GM18499 (cell line): ENCODE measurements around the gene USP21.

Source experiments
- ATAC-seq: cut with Tn5 transposase; IDR thresholded peaks from one replicate; pipeline ENCODE4 v1.9.1; 2021; ENCODE audit warnings: moderate number of reproducible peaks; ENCODE audit not compliant: insufficient read depth, unreplicated experiment

Gene USP21

GRCh38 chr1:161190962-161191521 is 31.7 kb downstream of the USP21 start:
- ATAC-seq: no peak

DNA sequence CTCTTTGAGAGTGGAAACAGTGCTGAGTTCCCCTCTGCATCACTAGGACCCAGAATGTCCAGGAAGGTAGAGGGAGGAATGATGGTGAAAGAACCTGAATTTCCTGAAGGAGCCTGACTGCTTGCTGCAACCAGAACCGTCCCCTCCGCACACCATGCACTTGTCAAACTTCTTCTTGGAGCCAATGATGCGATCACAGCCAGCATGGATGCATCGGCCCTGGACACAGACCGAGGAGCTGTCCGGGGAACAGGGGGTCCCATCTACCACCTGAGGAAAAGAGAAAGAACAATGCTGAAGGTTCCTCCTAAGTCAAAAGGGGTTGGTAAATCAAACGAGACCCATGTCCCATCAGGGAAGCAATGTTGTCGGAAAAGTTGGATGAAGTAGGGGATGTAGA is 32.7 kb downstream of the USP21 start:
- no peak for ATAC-seq

DNA sequence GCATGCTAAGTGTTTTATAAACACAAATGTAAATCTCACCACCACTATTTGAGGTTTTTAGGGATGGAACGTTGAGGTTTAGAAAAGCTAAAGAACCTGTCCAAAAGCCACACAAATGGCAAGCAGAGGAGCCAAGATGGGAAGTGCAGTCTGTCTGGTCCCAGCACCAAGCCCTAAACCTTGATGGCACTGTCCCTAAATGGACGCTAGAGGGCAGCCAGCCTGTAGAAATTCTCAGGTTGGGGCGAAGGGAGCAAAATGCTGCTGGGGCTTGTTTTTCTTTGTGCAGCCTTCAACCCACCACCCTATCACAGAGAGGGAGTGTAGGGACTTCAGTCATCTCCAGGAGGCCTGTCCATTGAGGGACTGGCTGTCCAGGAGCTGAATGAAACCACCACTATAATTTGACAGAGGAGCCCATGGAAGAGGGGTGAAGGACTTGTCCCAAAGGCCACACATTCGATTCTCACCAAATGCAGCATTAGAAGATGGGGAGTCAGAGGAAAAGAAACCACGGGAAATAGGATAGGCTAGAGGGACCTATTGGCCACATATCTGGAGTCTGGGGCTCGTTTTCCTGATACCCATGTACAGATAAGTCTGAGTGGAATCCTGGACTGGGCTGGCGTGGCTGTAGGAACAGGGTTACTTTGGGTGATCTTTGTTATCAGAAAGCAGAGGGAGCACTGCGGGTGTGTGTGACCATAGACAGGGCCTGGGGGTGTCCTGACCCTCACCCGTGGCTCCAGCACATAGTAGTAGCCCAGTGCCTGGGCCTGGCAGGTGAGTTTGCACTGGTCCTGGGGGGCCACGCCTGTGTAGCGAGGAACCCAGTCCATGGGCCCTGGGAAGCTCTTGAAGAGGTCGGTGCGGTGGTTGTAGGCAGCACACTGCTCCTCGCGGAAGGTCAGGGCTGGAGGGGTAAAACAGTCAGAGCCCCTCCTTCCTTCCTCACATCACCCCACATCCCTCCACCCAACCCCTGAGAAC is 33.5 kb downstream of the USP21 start:
- ATAC-seq: no peak

DNA sequence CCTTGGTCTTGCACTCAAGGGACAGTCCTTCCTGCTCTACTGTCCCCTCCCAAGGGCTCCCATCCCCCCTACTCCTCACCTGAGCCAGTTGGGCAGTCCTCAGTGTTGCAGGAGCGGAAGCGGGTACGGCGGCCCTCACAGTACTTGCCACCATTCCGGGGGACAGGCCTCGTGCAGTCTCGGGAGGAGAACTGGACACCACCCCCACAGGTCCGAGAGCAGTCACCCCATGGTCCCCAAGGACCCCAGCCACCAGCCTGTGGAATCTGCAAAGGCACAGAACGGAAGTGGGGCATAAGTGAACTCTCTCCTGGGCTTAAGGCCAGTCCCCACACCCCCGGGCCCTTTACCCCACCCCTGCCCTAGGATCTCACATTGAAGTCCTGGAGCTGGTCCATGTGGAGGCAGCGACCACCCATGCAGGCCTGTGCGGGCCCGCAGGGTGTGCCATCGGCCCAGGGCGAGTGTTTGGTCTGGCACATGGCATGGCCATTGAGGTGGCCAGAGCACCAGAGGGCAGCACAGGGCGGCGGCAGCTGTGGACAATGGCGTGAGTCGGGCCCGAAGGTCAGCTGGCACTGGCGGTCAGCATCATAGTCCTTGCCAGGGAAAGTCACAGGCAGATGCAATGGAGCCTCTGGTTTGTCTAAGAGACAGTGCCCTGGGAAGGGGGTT is 34.4 kb downstream of the USP21 start:
- no peak for ATAC-seq

DNA sequence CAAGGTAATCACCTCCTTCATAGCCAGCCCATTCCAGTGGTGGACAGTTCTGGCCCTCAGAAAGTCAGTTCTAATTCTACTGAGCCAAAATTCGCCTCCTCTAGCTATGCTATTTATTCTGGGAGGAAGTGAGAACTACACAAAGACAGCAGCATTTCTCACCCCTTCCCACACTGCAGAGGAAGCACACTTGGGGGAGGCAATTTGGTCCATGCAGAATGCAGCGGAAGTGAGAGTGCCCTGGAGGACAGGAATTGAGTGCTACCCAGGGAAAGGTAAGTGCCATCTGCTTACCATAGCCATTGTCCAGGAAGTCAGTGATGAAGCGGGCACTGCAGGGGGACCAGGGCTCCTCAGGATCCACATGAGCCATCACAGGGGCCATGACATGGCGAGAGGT is 35.9 kb downstream of the USP21 start:
- ATAC-seq: no peak

DNA sequence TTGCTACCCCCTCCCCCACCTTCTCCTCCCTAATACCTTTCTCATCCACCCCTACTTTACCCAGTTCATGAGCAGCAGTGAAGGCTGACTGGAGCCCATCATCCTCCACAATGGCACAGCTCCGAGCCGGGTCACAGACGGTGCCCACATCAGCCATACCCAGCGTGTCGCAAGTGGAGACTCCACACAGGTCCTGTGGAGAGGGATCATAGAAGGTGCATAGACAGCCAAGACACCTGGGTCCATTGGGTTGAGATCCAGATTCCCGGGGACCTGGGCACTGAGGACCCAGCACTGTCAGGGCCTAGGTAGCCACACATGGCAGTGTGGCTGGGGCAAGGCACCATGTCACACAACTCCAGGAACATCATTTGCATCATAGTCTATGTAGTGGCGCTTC is 36.8 kb downstream of the USP21 start:
- ATAC-seq: no peak

- no peak for ATAC-seq
Observed at GRCh38 chr1:161196521-161197451, 37.5 kb downstream of the USP21 start.

DNA sequence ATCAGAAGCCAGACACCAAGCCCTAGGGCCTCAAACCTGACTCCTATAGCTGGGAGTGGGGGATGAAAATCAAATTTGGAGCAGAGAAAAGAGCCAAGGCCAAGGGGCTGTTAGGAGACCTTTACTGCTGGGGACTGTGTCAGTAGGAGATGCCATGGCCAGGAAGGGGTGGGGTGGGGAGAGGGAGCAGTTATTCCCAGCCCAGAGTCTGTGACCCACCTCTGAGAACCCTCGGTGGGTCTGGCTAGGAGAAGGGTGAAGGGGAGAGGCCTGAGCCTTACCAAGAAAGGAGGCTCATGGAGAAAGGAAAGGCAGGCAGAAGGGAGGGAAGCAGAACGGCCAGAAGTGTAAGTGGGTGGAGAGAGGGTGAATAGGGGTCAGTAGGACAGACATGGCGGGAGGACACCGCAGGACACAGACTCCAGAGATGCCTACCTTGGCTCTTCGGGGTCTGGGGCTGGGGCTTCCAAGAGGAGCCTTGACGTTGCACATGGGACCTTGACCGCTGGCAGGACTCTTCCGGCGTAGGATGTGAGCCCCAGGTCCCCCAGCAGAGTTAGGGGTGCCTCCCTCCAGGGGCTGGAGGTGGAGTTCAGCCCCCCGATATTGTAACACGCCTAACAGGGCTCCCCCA is 38.4 kb downstream of the USP21 start:
- no peak for ATAC-seq

DNA sequence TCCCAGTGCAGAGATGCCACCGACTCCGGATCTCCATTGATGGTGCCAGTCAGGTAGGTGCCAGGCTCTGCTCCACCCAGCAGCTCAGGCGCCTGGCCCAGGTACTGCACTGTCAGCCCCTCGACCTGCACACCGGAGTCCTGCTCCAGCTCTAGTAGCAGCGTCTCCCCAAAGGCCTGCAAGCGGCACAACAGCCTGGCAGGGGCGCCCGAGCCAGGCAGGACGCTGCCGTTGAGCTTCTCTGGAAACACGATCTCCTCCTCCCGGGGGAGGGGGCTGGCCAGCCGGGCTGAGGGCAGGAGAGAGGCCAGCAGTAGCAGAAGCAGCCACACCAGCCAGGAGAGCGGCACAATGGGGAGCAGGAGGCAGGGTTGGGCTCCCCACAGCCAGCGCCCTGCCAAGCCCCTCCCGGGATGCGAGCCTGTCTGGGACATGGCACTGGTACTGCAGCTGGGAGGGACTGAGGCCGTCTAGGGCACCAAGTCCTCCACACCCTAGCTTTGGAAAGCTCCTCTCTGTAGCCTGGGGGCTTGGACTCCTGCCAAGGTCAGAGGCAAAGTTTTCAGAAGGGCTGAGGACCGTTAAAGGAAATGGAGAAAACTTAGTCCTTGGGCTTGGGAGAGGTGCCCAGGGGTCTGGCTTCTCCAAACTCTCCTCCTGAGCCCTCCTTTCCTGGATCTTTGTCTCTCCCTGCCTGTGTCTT is 39.0 kb downstream of the USP21 start:
- no peak for ATAC-seq

- no peak for ATAC-seq
Observed at GRCh38 chr1:161198897-161199431, 39.7 kb downstream of the USP21 start, which contains the start of gene ADAMTS4. ADAMTS4 (minus strand) TSS chr1:161199054; CDS start chr1:161198627, 427 bp downstream.

- no peak for ATAC-seq
Observed at GRCh38 chr1:161199506-161200139, 40.3 kb downstream of the USP21 start.

DNA sequence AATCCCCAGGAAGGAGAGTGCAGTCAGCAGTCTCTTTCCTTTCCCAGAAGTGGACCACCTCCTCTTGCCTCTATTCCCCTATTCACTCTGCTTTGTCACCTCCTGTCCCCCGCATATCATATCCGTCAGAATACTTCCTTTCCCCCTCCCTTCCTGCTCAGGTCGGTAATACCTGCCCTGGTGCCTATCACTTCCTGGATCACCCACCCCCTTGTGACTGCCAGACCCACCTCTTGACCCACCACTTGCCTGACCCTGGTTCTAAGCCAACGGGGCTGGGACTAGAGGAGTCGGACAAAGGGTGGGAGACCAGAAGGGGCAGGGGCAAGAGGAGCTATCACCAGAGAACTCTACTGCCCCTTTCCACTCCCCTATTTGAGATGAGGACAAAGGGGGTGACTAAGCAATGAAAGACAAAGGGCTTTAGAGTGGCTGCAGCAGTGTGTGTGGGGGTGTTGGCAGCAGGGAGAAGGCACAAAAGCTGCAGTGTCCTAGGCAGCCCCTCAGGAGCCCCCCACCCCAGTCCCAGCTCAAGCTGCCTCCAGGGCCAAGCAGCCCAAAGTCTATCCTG is 41.2 kb downstream of the USP21 start:
- ATAC-seq: no peak

DNA sequence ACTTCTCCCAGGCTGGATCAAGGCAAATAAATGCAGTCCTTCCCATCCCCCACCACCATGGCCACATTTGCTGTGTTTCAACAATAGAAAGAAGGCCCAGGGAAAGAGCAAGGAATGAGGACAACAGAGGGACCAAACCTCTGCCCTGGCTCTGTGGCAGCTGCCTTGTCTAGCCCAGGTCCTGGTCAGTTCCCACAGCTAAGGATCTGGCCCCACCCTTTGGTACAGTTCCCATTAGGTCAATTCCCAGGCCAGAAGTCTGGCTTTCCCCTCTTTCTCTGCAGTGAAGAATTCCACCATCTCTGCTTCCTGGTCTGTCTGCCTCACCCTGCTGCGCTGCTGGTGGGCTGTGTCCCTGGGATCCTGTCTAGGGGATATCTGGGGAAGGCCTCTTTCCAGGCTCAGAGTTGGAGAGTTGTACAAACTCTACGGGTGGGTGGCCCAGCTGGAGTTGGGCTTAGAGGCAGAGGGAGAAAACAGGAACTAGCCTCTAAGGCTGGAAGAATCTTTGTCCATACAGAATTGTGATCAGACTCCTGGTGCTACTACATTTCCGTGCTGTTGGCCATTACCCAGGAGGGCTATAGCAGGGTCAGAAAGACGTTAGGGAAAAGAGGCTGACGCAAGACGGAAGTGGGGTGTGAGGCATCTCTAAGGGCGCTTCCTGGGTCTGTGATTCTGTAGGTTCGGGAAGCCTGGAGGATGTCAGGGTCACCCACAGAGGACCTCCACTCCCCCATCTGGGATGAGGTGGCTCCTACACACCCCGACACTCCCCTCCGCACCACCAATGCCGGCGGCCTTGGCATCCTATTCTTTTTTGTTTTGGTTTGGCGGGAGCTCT is 41.9 kb downstream of the USP21 start:
- no peak for ATAC-seq

- peak; percentile 89 for ATAC-seq
Observed at GRCh38 chr1:161201836-161202712, 42.8 kb downstream of the USP21 start, which contains the start of gene NDUFS2. NDUFS2 (plus strand) TSS chr1:161202367; CDS start chr1:161202386, 19 bp downstream.

DNA sequence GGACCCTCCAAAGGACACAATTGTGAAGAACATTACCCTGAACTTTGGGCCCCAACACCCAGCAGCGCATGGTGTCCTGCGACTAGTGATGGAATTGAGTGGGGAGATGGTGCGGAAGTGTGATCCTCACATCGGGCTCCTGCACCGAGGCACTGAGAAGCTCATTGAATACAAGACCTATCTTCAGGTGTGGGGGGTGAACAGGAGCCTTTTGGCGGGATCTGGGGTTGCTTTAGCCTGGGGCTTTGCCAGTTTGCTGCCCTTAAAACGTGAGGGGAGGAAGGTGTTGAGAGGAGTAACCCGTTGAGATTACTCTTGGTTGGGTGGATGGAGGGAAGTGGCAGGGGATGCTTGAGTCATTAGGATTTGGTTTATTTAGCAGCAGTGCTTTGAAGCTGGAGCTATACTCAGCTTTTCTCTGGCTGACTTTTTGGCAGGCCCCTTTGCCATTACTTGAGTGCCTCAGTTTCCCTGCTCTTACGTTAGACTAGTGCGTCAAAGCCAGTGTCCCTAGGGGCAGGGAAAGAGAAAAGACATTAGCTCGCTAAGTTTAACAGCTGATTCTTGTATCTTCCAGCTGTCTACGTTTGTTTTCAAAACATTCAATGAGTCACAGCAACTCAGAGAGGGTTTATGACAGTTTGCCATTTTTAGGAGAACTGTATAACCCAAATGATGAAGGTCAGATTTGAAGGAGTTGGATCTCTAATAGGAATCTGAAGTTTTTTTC is 47.3 kb downstream of the USP21 start:
- ATAC-seq: no peak
